BLaER1 treated with 17β-estradiol and CSF1 and Interleukin-3, amounts not matched to agents 10 nM and 100 nM (cell line): ENCODE measurements around the gene EEF1AKMT2.
"Not testable (repeated sequence)": the region's sequence is repeated elsewhere in the genome, so short reads cannot be mapped to it uniquely, and the experiment has no call there.

Source experiments
- H3K27ac ChIP-seq, 11 experiments: shearing (Covaris generic); formaldehyde crosslinking; 2 replicates each; pipeline ENCODE4 v1.8.1; 2022
- H3K27me3 ChIP-seq, 11 experiments: shearing (Covaris generic); formaldehyde crosslinking; 2 replicates each; pipeline ENCODE4 v1.8.1; 2022
- H3K36me3 ChIP-seq, 11 experiments: shearing (Covaris generic); formaldehyde crosslinking; 2 replicates each; pipeline ENCODE4 v1.8.1; 2022
- H3K4me1 ChIP-seq, 10 experiments: shearing (Covaris generic); formaldehyde crosslinking; 2 replicates each; pipeline ENCODE4 v1.8.1; 2022
- H3K4me2 ChIP-seq, 11 experiments: shearing (Covaris generic); formaldehyde crosslinking; 2 replicates each; pipeline ENCODE4 v1.8.1; 2022
- H3K4me3 ChIP-seq, 10 experiments: shearing (Covaris generic); formaldehyde crosslinking; 2 replicates each; pipeline ENCODE4 v1.8.1; 2022
- H3K9ac ChIP-seq, 11 experiments: shearing (Covaris generic); formaldehyde crosslinking; 2 replicates each; pipeline ENCODE4 v1.8.1; 2022
- H3K9me3 ChIP-seq, 11 experiments: shearing (Covaris generic); formaldehyde crosslinking; replicated peaks in 1 of 11; 2 replicates each; pipeline ENCODE4 v1.8.1; 2022
- H4K20me1 ChIP-seq, 11 experiments: shearing (Covaris generic); formaldehyde crosslinking; 2 replicates each; pipeline ENCODE4 v1.8.1; 2022
- Cebpa-rat ChIP-seq, 11 experiments: shearing (Covaris generic); IDR thresholded peaks; 2 replicates each; pipeline ENCODE4 v1.8.1; 2022

EEF1AKMT2 gene

GRCh38 chr10:124746992-124747391, 44.7 kb downstream of the EEF1AKMT2 start:
- no peaks in the 10 kb centered on the region for H3K27me3 ChIP-seq
- no peak overlapping the region for H3K9ac ChIP-seq
- peaks cover 0 to 9% (median 7%) of the 10 kb centered on the region in 11 experiments; a peak in 10 of 22 replicates for H4K20me1 ChIP-seq
- H3K4me1 ChIP-seq = peaks cover 15 to 18% (median 17%) of the 10 kb centered on the region in 10 experiments
- H3K4me2 ChIP-seq = no peak overlapping the region
- no peak for TF ChIP-seq Cebpa-rat (IDR thresholded peaks at IDR 0.05)
- H3K27ac ChIP-seq = no peak overlapping the region
- peaks cover 0 to 34% (median 6%) of the 10 kb centered on the region in 11 experiments; a peak in 11 of 22 replicates for H3K36me3 ChIP-seq
- H3K4me3 ChIP-seq = no peak overlapping the region
- no peaks in the 10 kb centered on the region for H3K9me3 ChIP-seq

GRCh38 chr10:124746447-124746846, 45.2 kb downstream of the EEF1AKMT2 start:
- H3K27me3 ChIP-seq, H3K27ac ChIP-seq, H3K9ac ChIP-seq, H3K4me3 ChIP-seq, H3K4me2 ChIP-seq, H3K9me3 ChIP-seq: not testable (repeated sequence)
- H4K20me1 ChIP-seq = peaks cover 0 to 13% (median 10%) of the 10 kb centered on the region in 11 experiments; a peak in 12 of 22 replicates
- H3K4me1 ChIP-seq = peaks cover 20 to 23% (median 22%) of the 10 kb centered on the region in 10 experiments
- H3K36me3 ChIP-seq = peaks cover 0 to 29% (median 6%) of the 10 kb centered on the region in 11 experiments; a peak in 11 of 22 replicates

- peaks cover 0 to 19% (median 10%) of the 10 kb centered on the region in 11 experiments; a peak in 13 of 22 replicates for H4K20me1 ChIP-seq
- H3K27ac ChIP-seq = no peak overlapping the region
- H3K27me3 ChIP-seq = no peaks in the 10 kb centered on the region
- peaks cover 0 to 22% (median 6%) of the 10 kb centered on the region in 11 experiments; a peak in 11 of 22 replicates for H3K36me3 ChIP-seq
- no peak for TF ChIP-seq Cebpa-rat (IDR thresholded peaks at IDR 0.05)
- no peak overlapping the region for H3K9ac ChIP-seq
- H3K4me1 ChIP-seq = peaks cover 27 to 31% (median 30%) of the 10 kb centered on the region in 10 experiments
- H3K4me3 ChIP-seq = no peak overlapping the region
- H3K4me2 ChIP-seq = no peak overlapping the region
- no peaks in the 10 kb centered on the region for H3K9me3 ChIP-seq
Measured at GRCh38 chr10:124745673-124746072, 46.0 kb downstream of the EEF1AKMT2 start.

- no peak overlapping the region for H3K4me3 ChIP-seq
- TF ChIP-seq Cebpa-rat (IDR thresholded peaks at IDR 0.05) = no peak
- H4K20me1 ChIP-seq = peaks cover 0 to 23% (median 10%) of the 10 kb centered on the region in 11 experiments; a peak in 13 of 22 replicates
- H3K4me1 ChIP-seq = peaks cover 31 to 35% (median 34%) of the 10 kb centered on the region in 10 experiments
- H3K27me3 ChIP-seq = no peaks in the 10 kb centered on the region
- peaks cover 0 to 18% (median 6%) of the 10 kb centered on the region in 11 experiments; a peak in 9 of 22 replicates for H3K36me3 ChIP-seq
- peak overlapping the region in 2 of 11 experiments; percentile 86 to 93; a peak in 2 of 22 replicates for H3K27ac ChIP-seq
- H3K9me3 ChIP-seq = no peaks in the 10 kb centered on the region
- peak overlapping the region; percentile 80 to 97 (median 94); a peak in 18 of 22 replicates for H3K4me2 ChIP-seq
- peak overlapping the region in 2 of 11 experiments; percentile 90 to 95; a peak in 2 of 22 replicates for H3K9ac ChIP-seq
Measured at GRCh38 chr10:124745252-124745651, 46.4 kb downstream of the EEF1AKMT2 start.

GRCh38 chr10:124744102-124745050, 47.3 kb downstream of the EEF1AKMT2 start, which contains the start of gene FAM53B:
FAM53B (minus strand) TSS chr10:124744378; CDS start chr10:124706713, 37,665 bp downstream.
- no peaks in the 10 kb centered on the region for H3K27me3 ChIP-seq
- no peaks in the 10 kb centered on the region for H3K9me3 ChIP-seq
- H3K4me2 ChIP-seq = peak within 1 kb of the TSS; percentile 80 to 97 (median 94)
- peaks cover 0 to 16% (median 4%) of the 10 kb centered on the region in 11 experiments; a peak in 6 of 22 replicates for H3K36me3 ChIP-seq
- TF ChIP-seq Cebpa-rat (IDR thresholded peaks at IDR 0.05) = no peak
- peaks cover 0 to 32% (median 13%) of the 10 kb centered on the region in 11 experiments; a peak in 15 of 22 replicates for H4K20me1 ChIP-seq
- peaks cover 40 to 44% (median 43%) of the 10 kb centered on the region in 10 experiments for H3K4me1 ChIP-seq
- H3K9ac ChIP-seq = peak within 1 kb of the TSS; percentile 86 to 96 (median 93)
- peak within 1 kb of the TSS; percentile 74 to 98 (median 92) for H3K4me3 ChIP-seq
- H3K27ac ChIP-seq = peak within 1 kb of the TSS; percentile 59 to 94 (median 92)

- no peak for TF ChIP-seq Cebpa-rat (IDR thresholded peaks at IDR 0.05)
- Histone ChIP-seq H3K36me3 (peaks cover 0 to 16% (median 4%) of the 10 kb centered on the region in 11 experiments; a peak in 6 of 22 replicates), H3K4me2 (peak overlapping the region; percentile 80 to 97 (median 94)), H3K27me3 (no peaks in the 10 kb centered on the region), H3K27ac (peak overlapping the region; percentile 59 to 94 (median 92)), H3K4me3 (peak overlapping the region; percentile 74 to 98 (median 92)), H4K20me1 (peaks cover 0 to 39% (median 19%) of the 10 kb centered on the region in 11 experiments; a peak in 15 of 22 replicates), H3K9ac (peak overlapping the region; percentile 86 to 96 (median 93)), H3K9me3 (no peaks in the 10 kb centered on the region), H3K4me1 (peaks cover 49 to 53% (median 52%) of the 10 kb centered on the region in 10 experiments)
Measured at GRCh38 chr10:124743191-124744101, 48.2 kb downstream of the EEF1AKMT2 start.

- Histone ChIP-seq H3K27me3 (no peaks in the 10 kb centered on the region), H3K4me1 (peaks cover 58 to 62% (median 61%) of the 10 kb centered on the region in 10 experiments), H3K27ac (peak overlapping the region in 9 of 11 experiments; percentile 86 to 94 (median 93); a peak in 18 of 22 replicates), H3K4me2 (peak overlapping the region; percentile 80 to 97 (median 94)), H3K4me3 (peak overlapping the region; percentile 74 to 98 (median 92)), H3K9ac (peak overlapping the region; percentile 86 to 96 (median 93); a peak in 21 of 22 replicates), H3K36me3 (peaks cover 0 to 9% (median 0%) of the 10 kb centered on the region in 11 experiments; a peak in 2 of 22 replicates), H3K9me3 (no peaks in the 10 kb centered on the region), H4K20me1 (peaks cover 0 to 47% (median 27%) of the 10 kb centered on the region in 11 experiments; a peak in 19 of 22 replicates)
- no peak for TF ChIP-seq Cebpa-rat (IDR thresholded peaks at IDR 0.05)
Measured at GRCh38 chr10:124742413-124743190, 49.1 kb downstream of the EEF1AKMT2 start.
